ENCODE results near the gene NCAPD2.
"Not testable (repeated sequence)": the region's sequence is repeated elsewhere in the genome, so short reads cannot be mapped to it uniquely, and the experiment has no call there.

The NCAPD2 gene

GRCh38 chr12:6469609-6470374 lies 24.1 kb upstream of the NCAPD2 start:
- Histone ChIP-seq H3K27me3 (ENCODE audit: low read depth) (no peaks in the 10 kb centered on the region), H3K9me3 (no peaks in the 10 kb centered on the region), H3K4me3 (peak overlapping the region; percentile 76), H3K4me1 (peaks cover 5% of the 10 kb centered on the region; the same call in 1 of the 2 replicates), H3K36me3 (replicated peaks) (peaks cover 9% of the 10 kb centered on the region)
- peak in 1 of 2 experiments; percentile 48 for DNase-seq (ENCODE audit: low spot score in 2 of 2)
- in situ Hi-C loops (cut with MboI; ENCODE audit: low sequenced_read_pairs): no loop called here

DNA sequence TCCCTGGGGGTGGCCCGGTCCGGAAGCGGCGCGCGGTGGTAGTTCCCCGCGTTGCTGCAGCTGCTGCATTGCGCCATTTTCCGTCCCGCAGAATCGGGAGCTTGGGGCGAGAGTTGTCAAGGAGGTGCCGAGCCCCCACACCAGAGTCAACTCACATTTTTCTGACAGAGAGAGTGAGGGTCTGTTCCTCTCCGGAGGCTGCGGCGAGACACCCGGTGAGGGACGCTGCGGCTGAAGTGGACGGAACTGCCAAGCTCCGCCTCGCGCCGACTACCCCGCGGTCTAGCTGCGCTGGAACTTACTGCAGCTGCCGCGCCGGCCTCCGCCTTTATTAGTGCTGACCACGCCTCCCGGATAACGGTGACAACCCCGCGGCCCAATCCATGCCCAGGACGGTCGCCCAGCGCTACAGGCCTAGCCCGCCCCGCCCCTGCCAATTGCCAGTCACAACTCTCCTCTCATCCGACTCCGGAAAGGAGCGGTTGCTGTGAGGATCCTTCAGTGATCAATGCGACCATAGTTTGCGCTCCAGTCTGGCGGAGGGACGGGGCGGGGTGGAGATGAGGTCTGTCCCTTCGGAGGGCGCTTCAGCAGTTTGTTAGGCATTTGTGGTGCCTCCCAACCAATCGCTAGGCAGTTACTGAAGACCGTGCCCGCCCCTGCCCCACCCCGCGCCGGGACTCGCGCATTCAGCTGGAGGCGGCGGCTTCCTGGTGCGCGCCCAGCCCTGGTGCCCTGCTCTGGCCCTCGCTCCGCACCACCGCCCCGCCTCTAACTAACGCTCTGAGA lies 23.3 kb upstream of the NCAPD2 start, which contains the start of gene VAMP1:
TSS of gene VAMP1 (minus strand) at position 303 of the 789 bp plus-strand sequence. CDS start at position 157, 146 bp downstream.
- H3K9me3 ChIP-seq: no peaks in the 10 kb centered on the region
- in situ Hi-C loops (cut with MboI; ENCODE audit: low sequenced_read_pairs): no loop called here
- no peaks in the 10 kb centered on the region for H3K27me3 ChIP-seq (ENCODE audit: low read depth)
- peaks cover 5% of the 10 kb centered on the region; the same call in 1 of the 2 replicates for H3K4me1 ChIP-seq
- peaks cover 6% of the 10 kb centered on the region; the same call in 1 of the 2 replicates for H3K36me3 ChIP-seq (replicated peaks)
- peak; percentile 97 to 99 for DNase-seq (ENCODE audit: low spot score in 2 of 2)
- H3K4me3 ChIP-seq: peak within 1 kb of the TSS; percentile 76

DNA sequence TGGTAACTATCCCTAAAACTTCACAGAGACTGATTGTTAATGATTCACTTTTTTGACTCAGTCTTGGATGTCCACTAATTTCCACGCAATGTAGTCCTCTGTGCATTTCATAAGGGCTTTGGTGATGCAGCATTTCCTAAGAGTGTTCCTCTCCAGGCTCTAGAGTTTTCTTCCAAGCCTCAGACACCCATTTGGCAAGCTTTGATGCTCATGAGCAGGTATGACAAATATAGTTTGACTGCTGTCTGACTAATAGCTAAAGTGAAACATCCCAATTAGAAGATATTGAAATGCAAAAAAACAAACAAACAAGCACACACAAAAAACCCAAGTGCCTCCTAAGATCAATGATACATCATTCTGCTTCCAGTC lies 21.9 kb upstream of the NCAPD2 start:
- DNase-seq (ENCODE audit: low spot score in 2 of 2): no peak
- in situ Hi-C loops (cut with MboI; ENCODE audit: low sequenced_read_pairs): no loop called here

GRCh38 chr12:6472491-6472890 lies 21.4 kb upstream of the NCAPD2 start:
- Histone ChIP-seq H3K4me3 (no peak overlapping the region), H3K27me3 (ENCODE audit: low read depth) (no peaks in the 10 kb centered on the region), H3K4me1 (peaks cover 5% of the 10 kb centered on the region; the same call in 1 of the 2 replicates), H3K36me3 (replicated peaks) (no peaks in the 10 kb centered on the region), H3K9me3 (peaks cover 6% of the 10 kb centered on the region; the same call in 1 of the 2 replicates)
- in situ Hi-C loops (cut with MboI; ENCODE audit: low sequenced_read_pairs): no loop called here
- no peak for DNase-seq (ENCODE audit: low spot score in 2 of 2)

More for the DNA sequence above, 21.9 kb upstream of the NCAPD2 start:
- no peaks in the 10 kb centered on the region for H3K27me3 ChIP-seq (ENCODE audit: low read depth)
- peaks cover 5% of the 10 kb centered on the region; the same call in 1 of the 2 replicates for H3K4me1 ChIP-seq
- H3K4me3 ChIP-seq: no peak overlapping the region
- H3K9me3 ChIP-seq: peaks cover 6% of the 10 kb centered on the region; the same call in 1 of the 2 replicates
- no peaks in the 10 kb centered on the region for H3K36me3 ChIP-seq (replicated peaks)

DNA sequence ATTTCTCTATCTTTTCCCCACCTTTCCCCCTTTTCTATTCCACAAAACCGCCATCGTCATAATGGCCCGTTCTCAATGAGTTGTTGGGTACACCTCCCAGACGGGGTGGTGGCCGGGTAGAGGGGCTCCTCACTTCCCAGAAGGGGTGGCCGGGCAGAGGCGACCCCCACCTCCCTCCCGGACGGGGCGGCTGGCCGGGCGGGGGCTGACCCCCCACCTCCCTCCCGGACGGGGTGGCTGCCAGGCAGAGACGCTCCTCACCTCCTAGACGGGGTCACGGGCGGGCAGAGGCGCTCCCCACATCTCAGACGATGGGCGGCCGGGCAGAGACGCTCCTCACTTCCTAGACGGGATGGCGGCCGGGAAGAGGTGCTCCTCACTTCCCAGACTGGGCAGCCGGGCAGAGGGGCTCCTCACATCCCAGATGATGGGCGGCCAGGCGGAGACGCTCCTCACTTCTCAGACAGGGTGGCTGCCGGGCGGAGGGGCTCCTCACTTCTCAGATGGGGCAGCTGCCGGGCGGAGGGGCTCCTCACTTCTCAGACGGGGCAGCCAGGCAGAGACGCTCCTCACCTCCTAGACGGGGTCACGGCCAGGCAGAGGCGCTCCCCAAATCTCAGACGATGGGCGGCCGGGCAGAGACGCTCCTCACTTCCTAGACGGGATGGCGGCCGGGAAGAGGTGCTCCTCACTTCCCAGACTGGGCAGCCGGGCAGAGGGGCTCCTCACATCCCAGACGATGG lies 18.5 kb upstream of the NCAPD2 start:
- in situ Hi-C loops (cut with MboI; ENCODE audit: low sequenced_read_pairs): not testable (repeated sequence)

DNA sequence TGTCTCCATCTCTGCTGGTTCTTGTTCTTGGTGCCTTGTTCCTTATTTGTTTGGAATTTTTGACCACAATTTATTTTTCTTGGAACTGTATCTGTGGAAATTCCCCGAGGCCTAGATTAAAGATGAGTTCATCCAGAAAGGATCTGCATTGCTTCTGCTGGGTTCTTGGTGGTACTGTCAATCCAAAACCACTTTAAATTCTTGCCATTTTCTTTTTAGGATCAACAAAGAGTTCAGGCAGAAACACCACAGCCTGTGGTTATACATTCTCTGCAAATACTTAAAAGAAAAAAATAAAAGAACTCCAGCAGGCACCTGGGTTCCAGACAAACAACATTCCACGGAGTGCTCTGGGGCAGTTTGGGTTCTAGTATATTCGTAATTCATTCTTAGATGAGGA lies 17.4 kb upstream of the NCAPD2 start:
- Histone ChIP-seq H3K9me3 (peaks cover 6% of the 10 kb centered on the region; the same call in 1 of the 2 replicates), H3K36me3 (replicated peaks) (no peaks in the 10 kb centered on the region), H3K27me3 (ENCODE audit: low read depth) (no peaks in the 10 kb centered on the region), H3K4me3 (no peak overlapping the region), H3K4me1 (no peaks in the 10 kb centered on the region)
- in situ Hi-C loops (cut with MboI; ENCODE audit: low sequenced_read_pairs): no loop called here
- DNase-seq (ENCODE audit: low spot score in 2 of 2): no peak

More for the DNA sequence above, 18.5 kb upstream of the NCAPD2 start:
- not testable (repeated sequence) for H3K9me3 ChIP-seq; H3K4me1 ChIP-seq; H3K4me3 ChIP-seq; H3K27me3 ChIP-seq (ENCODE audit: low read depth); H3K36me3 ChIP-seq (replicated peaks); DNase-seq (ENCODE audit: low spot score in 2 of 2)

DNA sequence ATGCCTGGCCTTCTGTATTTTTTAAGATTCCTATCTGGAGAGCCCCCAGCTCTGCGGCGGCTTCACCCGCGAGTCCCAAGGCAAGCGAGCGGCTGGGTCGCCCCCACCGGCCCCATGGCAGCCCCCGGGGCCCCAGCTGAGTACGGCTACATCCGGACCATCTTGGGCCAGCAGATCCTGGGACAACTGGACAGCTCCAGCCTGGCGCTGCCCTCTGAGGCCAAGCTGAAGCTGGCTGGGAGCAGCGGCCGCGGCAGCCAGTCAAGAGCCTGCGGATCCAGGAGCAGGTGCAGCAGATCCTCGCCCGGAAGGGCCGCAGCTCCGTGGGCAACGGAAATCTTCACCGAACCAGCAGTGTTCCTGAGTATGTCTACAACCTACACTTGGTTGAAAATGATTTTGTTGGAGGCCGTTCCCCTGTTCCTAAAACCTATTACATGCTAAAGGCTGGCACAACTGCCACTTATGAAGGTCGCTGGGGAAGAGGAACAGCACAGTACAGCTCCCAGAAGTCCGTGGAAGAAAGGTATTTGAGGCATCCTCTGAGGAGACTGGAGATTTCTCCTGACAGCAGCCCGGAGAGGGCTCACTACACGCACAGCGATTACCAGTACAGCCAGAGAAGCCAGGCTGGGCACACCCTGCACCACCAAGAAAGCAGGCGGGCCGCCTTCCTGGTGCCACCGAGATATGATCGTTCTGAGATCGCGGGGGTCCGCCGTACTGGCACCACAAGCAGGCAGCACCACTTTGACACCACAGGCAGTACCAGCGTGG lies 16.1 kb upstream of the NCAPD2 start:
- in situ Hi-C loops (cut with MboI; ENCODE audit: low sequenced_read_pairs); H3K4me3 ChIP-seq; H3K4me1 ChIP-seq; DNase-seq (ENCODE audit: low spot score in 2 of 2); H3K36me3 ChIP-seq (replicated peaks); H3K27me3 ChIP-seq (ENCODE audit: low read depth); H3K9me3 ChIP-seq: not testable (repeated sequence)

GRCh38 chr12:6478416-6478815 lies 15.5 kb upstream of the NCAPD2 start:
- no peaks in the 10 kb centered on the region for H3K36me3 ChIP-seq (replicated peaks)
- DNase-seq (ENCODE audit: low spot score in 2 of 2): no peak
- no peaks in the 10 kb centered on the region for H3K4me1 ChIP-seq
- H3K4me3 ChIP-seq: no peak overlapping the region
- H3K9me3 ChIP-seq: peaks cover 6% of the 10 kb centered on the region; the same call in 1 of the 2 replicates
- in situ Hi-C loops (cut with MboI; ENCODE audit: low sequenced_read_pairs): no loop called here
- no peaks in the 10 kb centered on the region for H3K27me3 ChIP-seq (ENCODE audit: low read depth)

GRCh38 chr12:6488240-6488639 lies 5.7 kb upstream of the NCAPD2 start:
- H3K27me3 ChIP-seq (ENCODE audit: low read depth): no peaks in the 10 kb centered on the region
- peaks cover 8% of the 10 kb centered on the region for H3K4me1 ChIP-seq
- H3K4me3 ChIP-seq: no peak overlapping the region
- no peak for DNase-seq (ENCODE audit: low spot score in 2 of 2)
- no peaks in the 10 kb centered on the region for H3K9me3 ChIP-seq
- in situ Hi-C loops (cut with MboI; ENCODE audit: low sequenced_read_pairs): no loop called here
- H3K36me3 ChIP-seq (replicated peaks): peaks cover 9% of the 10 kb centered on the region

- Histone ChIP-seq H3K9me3 (no peaks in the 10 kb centered on the region), H3K27me3 (ENCODE audit: low read depth) (no peaks in the 10 kb centered on the region), H3K4me1 (peaks cover 8% of the 10 kb centered on the region), H3K36me3 (replicated peaks) (peaks cover 9% of the 10 kb centered on the region), H3K4me3 (no peak overlapping the region)
- in situ Hi-C loops (cut with MboI; ENCODE audit: low sequenced_read_pairs): no loop called here
- DNase-seq (ENCODE audit: low spot score in 2 of 2): no peak
Observed at GRCh38 chr12:6489449-6489848, 4.5 kb upstream of the NCAPD2 start.

GRCh38 chr12:6490673-6491072 lies 3.2 kb upstream of the NCAPD2 start:
- in situ Hi-C loops (cut with MboI; ENCODE audit: low sequenced_read_pairs): not testable (repeated sequence)

DNA sequence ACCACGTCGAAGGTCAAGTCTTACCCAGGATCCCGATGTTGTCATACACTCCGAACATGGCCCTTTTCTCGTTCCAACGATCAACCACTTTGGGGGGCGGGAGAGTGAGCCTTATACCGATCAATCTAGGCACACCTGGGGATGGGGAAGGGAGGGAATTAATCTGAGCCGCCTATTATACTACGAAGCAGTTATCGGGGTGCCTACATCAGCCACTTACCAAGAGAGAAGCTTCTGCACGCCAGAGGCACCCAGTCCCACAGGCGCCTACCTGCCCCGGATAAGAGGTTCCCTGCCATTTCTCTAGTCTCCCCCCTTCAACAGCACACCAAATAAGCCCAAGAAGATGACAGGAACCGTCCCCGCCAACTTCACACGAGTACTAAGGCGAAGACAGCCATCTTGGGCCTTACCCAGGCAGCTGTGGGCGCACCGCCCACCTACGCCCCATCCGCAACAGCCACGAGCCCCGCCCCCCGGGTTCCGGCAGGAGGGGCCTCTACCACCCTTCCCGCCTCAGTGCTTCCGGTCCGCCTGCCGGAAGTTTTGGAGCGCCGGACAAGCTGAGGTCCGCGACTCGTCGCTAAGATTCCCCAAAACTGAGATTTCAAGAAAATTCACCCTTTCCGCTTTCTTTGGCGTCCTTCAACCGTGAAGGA lies 935 bp upstream of the NCAPD2 start, which contains the start of gene MRPL51:
TSS of gene MRPL51 (minus strand) at position 425 of the 659 bp plus-strand sequence. CDS start at position 299, 126 bp downstream.
- Histone ChIP-seq H3K36me3 (replicated peaks) (peaks cover 40% of the 10 kb centered on the region), H3K4me1 (peaks cover 21% of the 10 kb centered on the region), H3K9me3 (no peaks in the 10 kb centered on the region), H3K27me3 (ENCODE audit: low read depth) (no peaks in the 10 kb centered on the region), H3K4me3 (peak within 1 kb of the TSS; percentile 81)
- in situ Hi-C loops (cut with MboI; ENCODE audit: low sequenced_read_pairs): no loop called here
- peak; percentile 92 to 99 for DNase-seq (ENCODE audit: low spot score in 2 of 2)

More at GRCh38 chr12:6490673-6491072, 3.2 kb upstream of the NCAPD2 start:
- not testable (repeated sequence) for H3K9me3 ChIP-seq; H3K4me3 ChIP-seq; DNase-seq (ENCODE audit: low spot score in 2 of 2); H3K27me3 ChIP-seq (ENCODE audit: low read depth)
- Histone ChIP-seq H3K4me1 (peaks cover 15% of the 10 kb centered on the region), H3K36me3 (replicated peaks) (peaks cover 21% of the 10 kb centered on the region)
